BJ (cell line): ENCODE data around the gene DPP6. TPM values are rescaled to one million over a fixed set of nuclear protein-coding genes. Genes with fewer than 3 reads are reported as not detected.
"Not testable (repeated sequence)": the region's sequence is repeated elsewhere in the genome, so short reads cannot be mapped to it uniquely, and the experiment has no call there.

Experiments used
- CTCF ChIA-PET: fragments of 350-600 bp; formaldehyde crosslinking; extraction: SDS; loops from one replicate; lab custom pipeline; 2021; ENCODE audit warnings: antibody characterized with exemption, inconsistent platforms; lab: Yijun Ruan, JAX
- POLR2A ChIA-PET: fragments of 300-600 bp; sonication (Branson Sonifier 250); formaldehyde crosslinking; extraction: SDS; loops from one replicate; lab custom pipeline; 2021; ENCODE audit warnings: antibody characterized with exemption; lab: Charles Lee
- DNase-seq: peaks from one replicate; pipeline ENCODE4 v3.0.0-alpha.2; 2011; ENCODE audit warnings: low read depth
- H3K27me3 ChIP-seq: 2 replicates; pipeline ENCODE4 v1.6.0; 2011; ENCODE audit warnings: low read length; ENCODE audit not compliant: control insufficient read depth, insufficient read depth
- H3K36me3 ChIP-seq: 2 replicates; pipeline ENCODE4 v1.5.1; 2011; ENCODE audit warnings: low read length; ENCODE audit not compliant: control insufficient read depth, insufficient read depth
- H3K4me3 ChIP-seq: 2 replicates; pipeline ENCODE4 v1.5.1; 2011; ENCODE audit warnings: low read depth, mild to moderate bottlenecking, control low read depth, low read length
- polyA minus RNA-seq: library from RNA; depleted of rRNA, polyadenylated mRNA; stranded (reverse); fragments of >200 nt; gene quantifications from 2 replicates; pipeline ENCODE4 v1.2.3, GENCODE V29; 2011; rRNA and poly(A)+ RNA removed
- polyA plus RNA-seq: library from polyadenylated mRNA; depleted of rRNA; stranded (reverse); fragments of >200 nt; gene quantifications from 2 replicates; pipeline ENCODE4 v1.2.3, GENCODE V29; 2011; rRNA removed

DPP6 gene
- polyA plus RNA-seq = not detected in 2 replicates
- not detected in 2 replicates for polyA minus RNA-seq

GRCh38 chr7:154051643-154052529 is at the start of gene DPP6:
Gene DPP6 (plus strand): TSS chr7:154052398.
- H3K27me3 ChIP-seq, CTCF ChIA-PET, H3K4me3 ChIP-seq, POLR2A ChIA-PET, H3K36me3 ChIP-seq, DNase-seq: not testable (repeated sequence)

GRCh38 chr7:154009423-154009911 is 42.7 kb upstream of the DPP6 start:
- CTCF ChIA-PET, POLR2A ChIA-PET, DNase-seq, H3K27me3 ChIP-seq, H3K36me3 ChIP-seq, H3K4me3 ChIP-seq: not testable (repeated sequence)

- DNase-seq, CTCF ChIA-PET, H3K36me3 ChIP-seq, H3K4me3 ChIP-seq, H3K27me3 ChIP-seq, POLR2A ChIA-PET: not testable (repeated sequence)
These were observed 41.3 kb upstream of the DPP6 start for GRCh38 chr7:154010726-154011568.

DNA sequence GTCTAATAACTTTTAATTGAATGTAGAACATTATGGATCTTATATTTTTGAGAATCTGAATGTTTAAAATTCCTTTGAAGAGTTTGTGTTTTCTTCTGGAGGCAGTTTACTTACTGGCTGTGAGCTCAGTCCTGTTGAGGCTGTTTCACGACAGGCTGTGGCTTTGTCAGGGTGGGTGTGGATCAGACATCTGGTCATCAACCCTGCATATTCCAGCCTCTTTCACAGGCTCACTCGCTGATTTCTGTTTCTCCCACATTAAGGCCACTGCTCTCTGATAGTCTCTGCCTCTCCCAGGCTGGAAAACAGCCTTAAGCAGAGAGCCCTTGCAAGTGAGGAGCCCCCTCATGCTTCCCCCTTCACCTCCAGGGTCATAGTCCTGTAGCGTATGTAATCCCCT is 39.4 kb upstream of the DPP6 start:
- H3K4me3 ChIP-seq, DNase-seq, POLR2A ChIA-PET, H3K27me3 ChIP-seq, H3K36me3 ChIP-seq, CTCF ChIA-PET: not testable (repeated sequence)

DNA sequence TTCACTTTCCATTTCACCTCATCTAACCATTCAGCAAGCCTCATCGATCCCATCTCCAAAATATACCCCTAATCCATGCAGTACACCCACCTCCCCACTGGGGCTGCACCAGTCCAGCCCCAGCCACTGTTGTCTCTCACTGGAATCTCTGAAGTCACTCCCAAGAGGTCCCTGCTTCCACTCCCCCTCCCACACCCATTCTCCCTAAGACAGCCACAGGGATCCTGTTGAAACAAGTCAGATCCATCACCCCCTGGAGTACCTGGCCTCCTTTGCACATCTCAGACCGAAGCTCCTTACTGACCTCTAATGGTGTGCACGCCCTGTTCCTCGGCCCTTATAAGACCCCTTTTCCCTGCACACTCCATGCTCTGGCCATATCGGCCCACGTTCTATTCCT is 36.6 kb upstream of the DPP6 start:
- H3K36me3 ChIP-seq, DNase-seq, POLR2A ChIA-PET, CTCF ChIA-PET, H3K4me3 ChIP-seq, H3K27me3 ChIP-seq: not testable (repeated sequence)

DNA sequence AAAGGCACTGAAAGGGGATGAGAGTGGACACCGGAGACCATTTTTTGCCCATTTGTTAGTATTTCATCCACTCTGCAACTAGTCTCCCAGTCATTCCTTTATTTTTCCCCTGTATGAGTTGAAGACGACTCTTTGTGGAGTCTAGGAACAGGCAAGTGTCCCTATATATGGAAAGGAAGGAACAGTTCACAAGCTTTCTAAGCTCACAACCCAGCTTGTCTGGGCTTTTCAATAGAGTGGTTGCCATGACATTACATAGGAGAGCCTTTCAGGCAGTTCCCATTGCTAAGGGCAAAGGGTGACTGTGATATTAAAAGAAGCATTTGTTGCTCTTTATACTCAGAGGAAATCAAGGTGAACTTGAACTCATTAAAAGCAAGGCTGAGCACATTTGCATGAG is 33.8 kb upstream of the DPP6 start:
- H3K36me3 ChIP-seq, POLR2A ChIA-PET, CTCF ChIA-PET: not testable (repeated sequence)

DNA sequence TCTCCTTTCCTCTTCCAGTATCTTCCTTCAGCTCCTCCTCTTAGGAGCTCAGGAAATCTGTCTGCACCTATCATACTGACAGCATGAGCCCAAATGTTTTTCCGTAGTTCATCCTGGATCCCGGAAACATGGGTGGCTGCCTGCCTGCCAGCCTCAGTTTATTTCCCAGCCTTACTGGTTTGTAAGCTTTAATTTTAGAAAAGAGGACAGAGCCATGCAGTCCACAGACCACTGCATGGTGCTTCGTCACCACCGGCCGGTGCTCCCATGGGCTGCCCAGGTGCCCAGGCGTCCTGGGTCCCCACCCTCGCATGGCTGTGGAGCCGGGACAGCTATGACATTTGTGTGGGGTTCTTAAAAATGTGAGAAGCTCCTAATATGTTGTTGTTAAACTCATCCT is 24.4 kb upstream of the DPP6 start:
- H3K27me3 ChIP-seq, POLR2A ChIA-PET, DNase-seq, CTCF ChIA-PET, H3K4me3 ChIP-seq, H3K36me3 ChIP-seq: not testable (repeated sequence)

More for the DNA sequence above, 33.8 kb upstream of the DPP6 start:
- not testable (repeated sequence) for DNase-seq, H3K4me3 ChIP-seq, H3K27me3 ChIP-seq

GRCh38 chr7:154030476-154031080 is 21.6 kb upstream of the DPP6 start:
- POLR2A ChIA-PET, H3K4me3 ChIP-seq: not testable (repeated sequence)

DNA sequence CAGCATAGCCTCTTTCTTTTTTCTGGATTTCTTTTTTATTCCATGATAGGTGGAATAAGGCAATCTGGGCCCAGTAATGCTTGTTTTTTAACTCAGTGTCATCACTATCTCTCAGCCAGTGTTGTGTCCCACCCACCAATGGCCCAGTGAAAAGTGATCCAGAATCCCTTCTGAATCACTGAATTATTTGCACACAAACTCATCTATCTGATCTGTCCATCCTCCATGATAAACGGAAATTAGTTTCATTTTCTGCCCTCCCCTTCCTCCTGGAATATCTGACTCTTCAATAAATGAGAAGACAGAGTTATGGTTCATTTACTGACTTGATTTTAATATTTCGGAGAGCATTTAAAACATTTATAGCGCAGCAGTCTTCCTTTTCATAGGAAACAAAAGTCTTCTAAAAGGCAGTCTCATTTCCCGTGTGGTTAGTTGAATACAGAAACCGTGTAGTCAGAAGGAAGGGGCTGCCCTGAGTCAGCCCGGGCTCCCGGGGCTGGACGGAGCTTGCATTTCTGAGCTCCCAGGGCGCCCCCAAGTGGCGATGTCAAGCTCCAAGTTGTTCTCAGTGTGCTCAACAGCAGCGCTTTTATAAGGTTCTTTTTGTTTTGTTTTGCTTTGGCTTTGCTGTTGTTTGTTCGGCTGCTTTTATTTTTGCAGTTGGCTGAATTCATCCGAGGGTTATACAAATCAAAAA is 12.6 kb upstream of the DPP6 start:
- H3K4me3 ChIP-seq, CTCF ChIA-PET, H3K27me3 ChIP-seq, DNase-seq, POLR2A ChIA-PET, H3K36me3 ChIP-seq: not testable (repeated sequence)

More at GRCh38 chr7:154030476-154031080, 21.6 kb upstream of the DPP6 start:
- H3K36me3 ChIP-seq, H3K27me3 ChIP-seq, DNase-seq, CTCF ChIA-PET: not testable (repeated sequence)

DNA sequence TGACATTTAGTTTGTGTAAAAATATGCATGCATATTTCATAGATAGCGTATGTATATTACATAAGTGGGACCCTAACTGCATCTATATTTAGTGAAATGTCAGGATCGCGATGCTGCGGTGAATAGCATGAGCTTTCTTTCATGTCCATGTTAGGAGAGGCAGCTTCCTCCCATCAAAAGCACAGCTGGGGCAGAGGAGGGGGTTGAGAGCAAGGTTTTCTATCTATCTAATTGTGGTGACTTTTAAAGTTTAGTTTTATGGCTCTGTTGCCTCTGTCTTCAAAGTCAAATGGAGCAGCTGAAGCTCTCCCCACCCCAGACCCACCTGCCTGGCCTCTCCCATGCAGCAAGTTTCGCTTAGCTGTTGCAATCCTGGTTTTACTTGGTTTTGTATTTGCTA is 1.8 kb upstream of the DPP6 start:
- DNase-seq, H3K36me3 ChIP-seq, CTCF ChIA-PET, H3K27me3 ChIP-seq, POLR2A ChIA-PET, H3K4me3 ChIP-seq: not testable (repeated sequence)

DNA sequence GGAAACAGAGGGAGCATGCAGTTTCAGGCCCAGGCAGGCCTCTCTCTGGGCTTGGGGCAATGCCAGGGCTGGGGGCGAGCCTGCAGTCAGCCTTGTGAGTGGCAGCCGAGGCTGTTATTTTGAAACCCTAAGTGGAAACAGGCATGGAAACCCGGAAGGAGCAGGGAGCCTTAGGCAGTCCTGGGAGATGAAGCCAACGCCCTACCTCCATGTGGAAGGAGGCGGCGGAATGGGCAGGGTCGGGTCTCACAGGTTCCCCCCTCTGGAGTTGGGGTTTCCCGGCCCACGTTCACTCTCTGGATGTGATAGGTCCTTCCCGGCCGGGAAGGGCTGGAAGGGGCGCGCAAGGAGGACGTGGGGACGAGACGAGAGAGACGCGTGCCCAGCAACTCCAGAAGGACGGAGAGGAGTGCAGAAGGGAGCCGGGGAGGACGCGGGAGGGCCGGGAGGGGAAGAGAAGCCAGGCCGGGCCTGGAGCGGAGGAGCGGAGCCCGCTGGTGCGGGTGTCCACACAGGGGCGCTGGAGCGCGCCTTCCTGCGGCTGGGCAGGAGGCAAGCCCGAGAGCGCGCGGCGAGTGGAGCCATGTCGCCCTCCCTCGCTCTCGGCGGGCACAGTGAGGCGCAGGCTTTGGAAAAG is 1.1 kb upstream of the DPP6 start:
- H3K27me3 ChIP-seq, H3K4me3 ChIP-seq, POLR2A ChIA-PET, H3K36me3 ChIP-seq, DNase-seq, CTCF ChIA-PET: not testable (repeated sequence)
